Measurements from ENCODE around the gene PDE8B. TPM values are rescaled to one million over a fixed set of nuclear protein-coding genes. Genes with fewer than 3 reads are reported as not detected.
A peak's percentile ranks its signal among the peaks of the same experiment; 100 is the strongest.

PDE8B gene
- total and polyA plus RNA-seq, 2 experiments from 2014 or later: 0.83 to 0.84 TPM

GRCh38 chr5:77168879-77169244 lies 41.6 kb upstream of the PDE8B start:
- no peaks in the 10 kb centered on the region for H3K27me3 ChIP-seq
- peak in 1 of 2 donors; percentile 23 for DNase-seq (ENCODE audit: low read depth in 1 of 2, low spot score in 1 of 2)
- H3K27ac ChIP-seq: no peak overlapping the region
- no peak overlapping the region for H3K4me3 ChIP-seq
- TF ChIP-seq, protein P1, sequence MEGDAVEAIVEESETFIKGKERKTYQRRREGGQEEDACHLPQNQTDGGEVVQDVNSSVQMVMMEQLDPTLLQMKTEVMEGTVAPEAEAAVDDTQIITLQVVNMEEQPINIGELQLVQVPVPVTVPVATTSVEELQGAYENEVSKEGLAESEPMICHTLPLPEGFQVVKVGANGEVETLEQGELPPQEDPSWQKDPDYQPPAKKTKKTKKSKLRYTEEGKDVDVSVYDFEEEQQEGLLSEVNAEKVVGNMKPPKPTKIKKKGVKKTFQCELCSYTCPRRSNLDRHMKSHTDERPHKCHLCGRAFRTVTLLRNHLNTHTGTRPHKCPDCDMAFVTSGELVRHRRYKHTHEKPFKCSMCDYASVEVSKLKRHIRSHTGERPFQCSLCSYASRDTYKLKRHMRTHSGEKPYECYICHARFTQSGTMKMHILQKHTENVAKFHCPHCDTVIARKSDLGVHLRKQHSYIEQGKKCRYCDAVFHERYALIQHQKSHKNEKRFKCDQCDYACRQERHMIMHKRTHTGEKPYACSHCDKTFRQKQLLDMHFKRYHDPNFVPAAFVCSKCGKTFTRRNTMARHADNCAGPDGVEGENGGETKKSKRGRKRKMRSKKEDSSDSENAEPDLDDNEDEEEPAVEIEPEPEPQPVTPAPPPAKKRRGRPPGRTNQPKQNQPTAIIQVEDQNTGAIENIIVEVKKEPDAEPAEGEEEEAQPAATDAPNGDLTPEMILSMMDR (IDR thresholded peaks at IDR 0.05; ENCODE audit: low read depth, low read length): no peak
- H3K36me3 ChIP-seq: no peaks in the 10 kb centered on the region
- no peaks in the 10 kb centered on the region for H3K9me3 ChIP-seq (ENCODE audit: low read depth)
- peaks cover 28% of the 10 kb centered on the region for H3K4me1 ChIP-seq (ENCODE audit: low read depth)

DNA sequence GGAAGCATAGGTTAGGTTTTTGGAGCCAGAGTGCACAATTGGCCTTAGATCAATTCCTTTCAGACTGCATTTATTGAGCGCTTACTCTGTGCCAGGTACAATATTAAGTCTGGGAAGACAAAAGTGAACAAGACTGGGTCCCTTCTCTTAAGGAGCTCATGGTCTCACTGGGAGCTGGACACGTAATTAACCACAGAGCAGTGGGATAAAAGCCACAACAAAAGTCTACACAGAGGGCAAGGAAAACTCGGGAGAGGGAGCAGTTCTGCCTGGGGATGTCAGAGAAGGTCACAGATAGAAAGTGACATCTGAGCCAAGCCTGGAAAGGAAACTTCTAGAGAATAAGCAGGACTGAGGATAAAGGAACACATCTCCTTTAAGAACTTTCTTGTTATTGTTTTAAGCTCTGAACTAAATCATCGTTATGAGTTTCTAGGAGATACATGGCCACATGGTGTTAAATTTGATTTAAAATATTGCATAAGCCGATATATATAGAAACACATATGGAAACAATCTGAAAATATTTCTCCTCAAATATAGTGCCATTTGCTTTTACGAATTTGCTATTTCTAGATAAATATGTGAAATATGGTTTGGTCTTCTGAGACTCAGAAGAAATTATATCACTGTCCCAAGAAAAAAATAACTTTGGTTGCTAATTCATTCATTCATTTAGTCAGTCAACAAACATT lies 40.1 kb upstream of the PDE8B start:
- no peak overlapping the region for H3K27ac ChIP-seq

GRCh38 chr5:77171141-77171910 lies 39.2 kb upstream of the PDE8B start:
- TF ChIP-seq, protein P1 (IDR thresholded peaks at IDR 0.05; ENCODE audit: low read depth, low read length): no peak
- H3K36me3 ChIP-seq: no peaks in the 10 kb centered on the region
- H3K4me1 ChIP-seq (ENCODE audit: low read depth): peaks cover 23% of the 10 kb centered on the region
- H3K4me3 ChIP-seq: no peak overlapping the region
- no peaks in the 10 kb centered on the region for H3K9me3 ChIP-seq (ENCODE audit: low read depth)
- no peaks in the 10 kb centered on the region for H3K27me3 ChIP-seq
- no peak for DNase-seq (ENCODE audit: low read depth in 1 of 2, low spot score in 1 of 2)
- no peak overlapping the region for H3K27ac ChIP-seq

More for the DNA sequence above, 40.1 kb upstream of the PDE8B start:
- Histone ChIP-seq H3K27me3 (no peaks in the 10 kb centered on the region), H3K9me3 (ENCODE audit: low read depth) (no peaks in the 10 kb centered on the region), H3K36me3 (no peaks in the 10 kb centered on the region), H3K4me3 (no peak overlapping the region), H3K4me1 (ENCODE audit: low read depth) (peaks cover 28% of the 10 kb centered on the region)
- TF ChIP-seq, protein P1 (IDR thresholded peaks at IDR 0.05; ENCODE audit: low read depth, low read length): no peak
- no peak for DNase-seq (ENCODE audit: low read depth in 1 of 2, low spot score in 1 of 2)

DNA sequence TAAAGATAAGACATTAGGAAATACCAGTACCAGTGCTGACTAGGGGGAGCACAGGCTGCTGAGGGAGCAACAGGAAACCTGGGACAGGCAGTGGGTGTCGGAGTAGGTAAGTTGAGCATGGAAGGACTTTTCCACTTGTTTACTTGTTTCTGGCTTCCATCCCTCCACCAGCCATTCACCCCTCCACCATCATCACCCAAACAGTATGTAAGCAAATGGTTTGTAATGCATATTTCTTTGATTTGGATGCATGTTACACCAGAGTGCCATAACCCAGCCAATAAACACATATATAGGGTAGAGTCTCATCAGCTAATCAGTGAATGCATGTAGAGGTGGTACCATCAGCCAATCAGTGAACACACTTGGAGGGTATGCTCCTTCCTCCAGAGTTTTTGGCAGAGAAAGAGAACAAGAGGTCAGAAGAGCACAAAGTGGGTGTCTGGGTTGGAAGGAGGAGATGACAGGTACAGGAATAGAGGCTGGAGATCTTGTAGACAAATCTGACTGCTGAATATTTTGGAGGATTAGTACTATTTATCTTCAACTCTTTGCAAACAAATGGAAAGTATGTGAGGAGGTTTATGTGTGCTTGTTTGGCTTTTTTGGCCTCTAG lies 37.7 kb upstream of the PDE8B start:
- H3K36me3 ChIP-seq: no peaks in the 10 kb centered on the region
- TF ChIP-seq, protein P1 (IDR thresholded peaks at IDR 0.05; ENCODE audit: low read depth, low read length): no peak
- peaks cover 4% of the 10 kb centered on the region for H3K27me3 ChIP-seq
- H3K4me1 ChIP-seq (ENCODE audit: low read depth): peaks cover 13% of the 10 kb centered on the region
- no peak overlapping the region for H3K27ac ChIP-seq
- H3K4me3 ChIP-seq: no peak overlapping the region
- DNase-seq (ENCODE audit: low read depth in 1 of 2, low spot score in 1 of 2): no peak
- H3K9me3 ChIP-seq (ENCODE audit: low read depth): no peaks in the 10 kb centered on the region

- TF ChIP-seq, protein P1 (IDR thresholded peaks at IDR 0.05; ENCODE audit: low read depth, low read length): no peak
- Histone ChIP-seq H3K9me3 (ENCODE audit: low read depth) (no peaks in the 10 kb centered on the region), H3K4me1 (ENCODE audit: low read depth) (peaks cover 7% of the 10 kb centered on the region), H3K27ac (no peak overlapping the region), H3K27me3 (peaks cover 19% of the 10 kb centered on the region), H3K36me3 (no peaks in the 10 kb centered on the region), H3K4me3 (no peak overlapping the region)
- DNase-seq (ENCODE audit: low read depth in 1 of 2, low spot score in 1 of 2): no peak
Measured at GRCh38 chr5:77174526-77174925, 36.0 kb upstream of the PDE8B start.
